GM19468 (cell line): ENCODE measurements around the gene ARHGEF4.
"Not testable (repeated sequence)": the region's sequence is repeated elsewhere in the genome, so short reads cannot be mapped to it uniquely, and the experiment has no call there.

ENCODE experiments used
- ATAC-seq: cut with Tn5 transposase; IDR thresholded peaks from one replicate; pipeline ENCODE4 v1.9.1; 2021; ENCODE audit warnings: mild to moderate bottlenecking, moderate library complexity, moderate number of reproducible peaks; ENCODE audit not compliant: unreplicated experiment; ENCODE audit errors: extremely low read depth

Gene ARHGEF4

GRCh38 chr2:131063501-131064283 lies 227.0 kb downstream of the ARHGEF4 start:
- no peak for ATAC-seq

GRCh38 chr2:131064589-131065512 lies 228.1 kb downstream of the ARHGEF4 start:
- ATAC-seq: no peak

GRCh38 chr2:131067465-131068125 lies 230.9 kb downstream of the ARHGEF4 start:
- ATAC-seq: no peak

GRCh38 chr2:131068172-131068571 lies 231.5 kb downstream of the ARHGEF4 start:
- ATAC-seq: not testable (repeated sequence)

GRCh38 chr2:131075578-131075977 lies 238.9 kb downstream of the ARHGEF4 start:
- not testable (repeated sequence) for ATAC-seq

- no peak for ATAC-seq
Observed at GRCh38 chr2:131076707-131077106, 240.0 kb downstream of the ARHGEF4 start.

- no peak for ATAC-seq
Observed at GRCh38 chr2:131077182-131077846, 240.6 kb downstream of the ARHGEF4 start.

GRCh38 chr2:131077966-131078365 lies 241.3 kb downstream of the ARHGEF4 start:
- no peak for ATAC-seq

GRCh38 chr2:131079931-131080330 lies 243.2 kb downstream of the ARHGEF4 start:
- ATAC-seq: not testable (repeated sequence)

- no peak for ATAC-seq
Observed at GRCh38 chr2:131081190-131081589, 244.5 kb downstream of the ARHGEF4 start.

- ATAC-seq: no peak
Observed at GRCh38 chr2:131085646-131086045, 248.9 kb downstream of the ARHGEF4 start.

GRCh38 chr2:131092458-131093005 lies 255.8 kb downstream of the ARHGEF4 start:
- ATAC-seq: no peak

- peak; percentile 67 for ATAC-seq
Observed at GRCh38 chr2:131093006-131093695, 256.4 kb downstream of the ARHGEF4 start, which contains the start of gene FAM168B. TSS of gene FAM168B (minus strand) at chr2:131093460. CDS start at chr2:131082646, 10,814 bp downstream.

GRCh38 chr2:131093696-131094462 lies 257.2 kb downstream of the ARHGEF4 start:
- peak; percentile 48 for ATAC-seq

GRCh38 chr2:131094463-131095281 lies 258.0 kb downstream of the ARHGEF4 start:
- ATAC-seq: no peak
